ENCODE data around the gene CTDP1.

Gene CTDP1

DNA sequence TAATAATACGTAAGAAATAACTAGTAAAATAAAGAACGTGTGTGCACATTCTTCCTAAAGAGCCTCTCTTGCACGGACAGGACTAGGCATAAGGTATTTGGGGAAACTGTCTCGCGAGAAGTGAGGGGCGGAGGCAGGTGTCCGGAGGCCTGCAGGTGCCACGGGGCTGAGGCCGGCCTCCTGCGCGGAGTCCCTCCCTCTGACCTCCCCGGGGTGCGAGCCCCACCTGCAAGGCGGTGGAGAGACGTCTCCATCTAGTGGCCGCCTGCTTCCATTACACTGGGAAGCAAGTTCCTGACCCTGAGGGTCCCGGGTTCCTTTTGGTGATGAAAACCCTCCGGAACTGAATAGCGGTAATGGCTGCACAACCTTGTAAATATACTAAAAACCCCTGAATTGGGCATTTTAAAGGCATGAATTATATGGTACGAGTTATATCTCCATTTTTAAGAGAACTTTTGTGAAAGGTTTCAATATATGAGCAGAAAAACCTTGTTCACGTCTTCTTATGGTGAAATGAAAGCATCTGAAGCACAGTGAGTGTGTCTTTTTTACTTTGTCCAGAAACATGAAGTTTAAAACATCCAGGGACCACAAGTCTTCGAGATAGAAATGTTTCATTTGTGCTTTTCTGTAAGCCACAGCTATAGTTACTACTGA is 35.5 kb upstream of the CTDP1 start:
- peak; percentile 59 for DNase-seq

DNA sequence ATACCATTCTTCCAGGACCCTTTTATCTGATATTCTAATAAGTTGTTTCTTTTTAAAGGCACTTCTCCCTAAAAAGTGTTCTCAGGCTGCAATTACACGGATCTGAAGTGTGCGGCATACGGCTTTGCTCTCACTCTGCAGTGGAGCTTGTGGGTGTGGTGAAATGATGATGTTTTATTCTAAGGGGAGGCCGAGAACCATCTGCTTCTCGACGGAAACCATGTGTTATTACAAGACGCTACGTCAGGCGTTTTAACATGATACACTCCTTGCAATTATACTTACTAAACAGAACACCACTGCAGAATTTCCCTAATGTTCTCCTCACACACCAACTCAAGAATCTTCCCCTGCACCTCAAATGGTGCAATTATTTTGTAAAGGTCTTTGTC is 34.9 kb upstream of the CTDP1 start:
- DNase-seq, result no peak

DNA sequence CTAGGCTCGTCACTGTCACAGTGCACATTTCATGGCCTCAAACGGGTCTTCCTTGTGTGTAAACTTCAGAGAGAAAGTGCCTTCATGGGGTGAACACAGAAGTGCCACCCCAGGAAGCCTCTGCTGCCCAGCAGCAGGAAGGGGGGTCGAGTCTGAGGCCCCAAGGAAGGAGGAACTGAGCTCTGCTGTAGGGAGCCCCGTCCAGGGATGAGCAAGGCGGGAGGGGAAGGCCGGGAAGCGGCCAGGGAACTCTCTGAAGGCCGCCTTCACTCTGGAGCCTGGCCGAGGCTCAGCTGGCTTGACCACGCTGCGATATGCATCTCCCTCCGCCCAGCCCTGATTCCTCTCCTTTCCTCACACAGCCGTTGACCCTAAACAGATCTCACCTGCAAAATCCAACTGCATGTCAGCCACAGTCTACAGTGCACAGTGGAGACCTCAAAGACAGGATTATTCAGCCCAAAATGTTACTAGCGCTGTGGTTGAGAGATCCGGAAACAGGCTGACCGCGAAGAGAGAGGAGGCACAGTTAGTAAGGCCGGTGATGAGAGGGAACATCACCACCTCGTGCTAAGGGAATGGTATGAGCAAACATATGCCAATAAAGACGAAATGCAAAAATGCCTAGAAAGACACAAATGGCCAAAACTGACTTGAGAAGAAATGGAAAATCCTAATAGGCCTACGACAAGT is 34.2 kb upstream of the CTDP1 start:
- DNase-seq, result no peak

DNA sequence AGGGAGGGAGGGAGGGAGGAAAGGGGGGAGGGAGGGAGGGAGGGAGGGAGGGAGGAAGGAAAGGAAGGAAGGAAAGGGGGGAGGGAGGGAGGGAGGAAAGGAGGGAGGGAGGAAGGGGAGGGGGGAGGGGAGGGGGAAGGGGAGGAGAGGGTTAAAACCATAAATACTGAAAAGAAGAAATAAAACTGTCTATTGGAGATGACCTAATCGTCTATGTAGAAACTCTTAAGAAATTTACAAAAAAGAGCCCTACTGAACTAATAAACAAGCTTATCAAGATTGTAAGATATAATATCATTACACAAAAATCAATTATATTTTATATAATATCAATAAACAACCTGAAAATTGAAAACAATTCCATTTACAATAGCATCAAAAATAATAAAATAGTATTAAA is 32.3 kb upstream of the CTDP1 start:
- no peak for DNase-seq

DNA sequence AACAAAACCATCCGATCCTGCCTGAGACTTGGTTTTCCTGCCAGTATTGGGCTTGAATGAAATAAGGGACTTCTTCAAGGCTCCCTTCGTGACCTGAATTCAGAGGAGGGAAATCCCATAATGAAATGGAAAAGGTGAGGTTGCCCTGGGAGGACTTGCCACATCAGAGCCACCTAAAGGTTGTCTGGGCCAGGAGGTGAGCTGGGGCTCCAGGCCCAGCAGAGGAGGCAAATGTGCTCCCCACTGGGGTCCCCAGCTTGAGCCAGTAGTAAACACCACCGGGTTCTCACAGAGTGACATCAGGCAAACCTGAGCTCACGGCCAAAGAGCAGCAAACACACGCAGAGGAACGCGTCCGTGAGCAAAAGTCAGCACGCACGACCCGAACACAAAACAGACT is 28.6 kb upstream of the CTDP1 start:
- DNase-seq, result no peak

DNA sequence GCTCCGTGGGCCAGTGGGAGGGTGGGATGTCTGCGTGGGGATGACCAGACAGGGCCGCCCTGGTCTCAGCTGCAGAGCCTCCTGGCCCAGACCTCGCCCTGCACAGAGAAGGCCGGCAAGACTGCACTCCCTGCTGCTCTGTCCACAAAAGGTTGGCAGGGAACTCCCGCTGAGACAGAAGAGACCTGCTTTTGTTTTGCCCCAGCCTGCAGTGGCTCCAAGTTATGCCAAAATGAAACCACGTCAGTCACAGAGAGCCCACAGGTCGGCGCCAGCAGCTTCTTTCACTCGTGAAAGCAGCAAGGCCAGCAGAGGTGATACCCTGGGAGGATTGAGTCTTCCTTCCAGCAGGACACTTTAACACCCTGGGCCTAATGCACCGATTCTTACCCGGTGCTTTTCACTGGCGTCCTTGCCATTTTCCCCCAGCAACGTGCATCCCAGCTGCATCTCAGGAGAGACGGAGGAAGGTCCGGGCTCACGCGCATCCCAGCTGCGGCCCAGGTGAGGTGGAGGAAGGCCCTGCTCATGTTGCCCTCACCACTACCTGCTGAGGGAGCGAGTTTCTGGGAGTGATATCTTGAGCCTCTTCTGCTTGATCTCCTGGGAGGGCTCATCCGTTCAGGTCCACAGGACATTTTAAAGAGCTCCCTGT is 22.1 kb upstream of the CTDP1 start:
- DNase-seq, result peak; percentile 35

DNA sequence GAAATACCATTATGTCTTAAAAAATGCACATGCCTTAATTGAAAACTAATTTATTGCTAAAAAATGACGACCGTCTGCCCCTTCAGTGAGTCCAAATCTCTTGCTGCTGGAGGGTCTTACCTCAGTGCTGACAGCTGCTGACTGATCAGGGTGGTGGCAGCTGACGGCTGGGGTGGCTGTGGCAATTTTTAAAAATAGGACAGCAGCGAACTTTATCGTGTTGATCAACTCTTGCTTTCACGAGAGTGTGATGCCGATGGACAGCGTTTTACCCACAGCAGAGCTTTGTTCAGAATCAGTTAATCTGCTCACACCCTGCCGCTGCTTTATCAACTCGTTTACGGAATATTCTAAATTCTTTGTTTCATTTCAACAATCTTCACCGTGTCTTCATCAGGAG is 21.2 kb upstream of the CTDP1 start:
- no peak for DNase-seq

DNA sequence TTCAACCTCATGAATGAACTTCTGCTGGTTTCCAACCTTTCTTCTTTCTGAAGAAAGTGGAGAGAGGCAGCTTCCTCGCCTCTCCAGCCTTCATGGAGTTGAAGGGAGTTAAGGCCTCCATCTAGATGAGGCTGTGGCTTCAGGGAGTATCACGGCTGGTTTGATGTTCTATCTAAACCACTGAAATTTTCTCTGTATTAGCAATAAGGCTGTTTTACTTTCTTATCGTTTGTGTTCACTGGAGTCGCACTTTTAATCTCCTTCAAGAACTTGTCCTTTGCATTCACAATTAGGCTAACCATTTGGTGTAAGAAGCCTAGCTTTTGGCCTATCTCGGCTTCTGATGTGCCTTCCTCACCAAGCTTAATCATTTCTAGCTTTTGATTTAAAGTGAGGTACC is 19.9 kb upstream of the CTDP1 start:
- no peak for DNase-seq

DNA sequence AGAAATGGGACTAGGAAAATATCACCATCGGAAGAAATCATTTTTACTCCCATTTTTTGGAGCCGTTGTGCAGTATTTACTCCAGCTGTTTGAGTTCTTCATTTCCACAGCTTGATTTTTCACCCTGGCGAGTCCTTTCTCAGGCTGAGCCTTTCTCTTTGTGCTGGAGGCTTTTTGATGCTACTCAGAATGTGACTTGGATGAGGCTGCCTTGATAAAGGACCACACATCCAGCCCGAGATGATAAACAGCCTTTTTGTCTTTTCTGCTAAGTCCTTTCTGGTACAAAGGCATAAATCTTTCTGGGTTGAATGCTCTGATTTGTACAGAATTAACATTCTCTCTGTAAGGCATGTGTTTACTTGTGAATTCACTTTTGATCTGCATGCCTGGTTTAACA is 17.6 kb upstream of the CTDP1 start:
- no peak for DNase-seq

DNA sequence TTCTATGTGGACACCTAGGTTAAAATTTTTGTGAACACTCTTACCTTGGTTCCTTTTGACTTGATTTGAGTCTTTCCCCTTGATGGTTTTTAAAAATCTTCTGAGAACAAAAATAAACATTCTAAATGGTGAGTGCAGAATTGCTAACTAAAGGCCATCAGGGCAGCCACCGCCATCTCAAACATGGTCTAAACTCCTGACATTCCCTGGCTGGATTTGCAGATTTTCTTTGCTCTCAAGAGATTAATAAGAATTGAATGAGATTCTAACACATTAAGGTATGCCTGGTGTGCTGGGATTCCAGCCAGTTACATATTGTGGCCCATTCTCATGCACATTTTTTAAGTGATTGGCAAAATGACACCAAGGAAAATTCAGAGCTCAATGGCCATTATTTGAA is 17.2 kb upstream of the CTDP1 start:
- DNase-seq, result no peak

DNA sequence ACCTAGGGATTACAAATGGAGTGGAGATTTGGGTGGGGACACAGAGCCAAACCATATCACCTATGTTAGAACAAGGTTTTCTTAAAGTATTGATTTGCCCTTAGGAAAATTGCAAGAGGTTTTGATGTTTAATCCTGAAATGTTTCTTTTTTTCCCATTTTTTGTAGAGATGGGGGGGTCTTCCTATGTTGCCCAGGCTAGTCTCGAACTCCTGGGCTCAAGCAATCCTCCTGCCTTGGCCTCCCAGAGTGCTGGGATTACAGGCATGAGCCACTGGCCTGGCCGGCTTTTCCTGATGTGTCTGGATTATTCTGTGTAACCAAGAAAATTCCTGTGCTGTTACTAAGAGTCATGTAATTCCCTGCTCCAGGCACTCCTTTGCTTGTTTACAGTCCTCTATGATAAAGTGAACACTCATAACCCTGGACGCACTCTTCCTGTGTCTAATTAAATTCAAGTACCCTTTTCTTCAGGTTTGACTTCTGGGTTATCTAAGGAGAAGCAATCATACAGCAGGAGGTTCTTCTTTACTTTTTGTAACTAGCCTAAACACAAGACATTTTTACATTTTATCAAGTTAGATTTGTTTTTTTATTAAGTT is 15.0 kb upstream of the CTDP1 start:
- DNase-seq, result no peak

DNA sequence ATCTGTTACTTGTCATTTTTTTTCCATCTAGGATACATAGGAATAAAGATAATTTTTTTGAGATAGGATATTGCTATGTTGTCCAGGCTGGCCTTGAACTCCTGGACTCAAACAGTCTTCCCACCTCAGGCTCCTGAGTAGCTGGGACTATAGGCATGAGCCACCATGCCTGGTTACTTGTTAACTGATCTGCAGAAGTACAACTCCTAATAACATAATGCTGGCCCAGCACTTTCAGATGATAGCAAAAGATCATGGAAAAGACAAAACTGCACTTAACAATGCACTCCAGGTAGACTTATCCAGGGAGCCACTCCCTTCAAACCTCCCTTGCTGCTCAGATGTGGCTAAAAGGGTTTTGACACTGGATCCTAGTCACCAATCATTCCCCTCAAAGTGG is 11.4 kb upstream of the CTDP1 start:
- DNase-seq, result no peak

DNA sequence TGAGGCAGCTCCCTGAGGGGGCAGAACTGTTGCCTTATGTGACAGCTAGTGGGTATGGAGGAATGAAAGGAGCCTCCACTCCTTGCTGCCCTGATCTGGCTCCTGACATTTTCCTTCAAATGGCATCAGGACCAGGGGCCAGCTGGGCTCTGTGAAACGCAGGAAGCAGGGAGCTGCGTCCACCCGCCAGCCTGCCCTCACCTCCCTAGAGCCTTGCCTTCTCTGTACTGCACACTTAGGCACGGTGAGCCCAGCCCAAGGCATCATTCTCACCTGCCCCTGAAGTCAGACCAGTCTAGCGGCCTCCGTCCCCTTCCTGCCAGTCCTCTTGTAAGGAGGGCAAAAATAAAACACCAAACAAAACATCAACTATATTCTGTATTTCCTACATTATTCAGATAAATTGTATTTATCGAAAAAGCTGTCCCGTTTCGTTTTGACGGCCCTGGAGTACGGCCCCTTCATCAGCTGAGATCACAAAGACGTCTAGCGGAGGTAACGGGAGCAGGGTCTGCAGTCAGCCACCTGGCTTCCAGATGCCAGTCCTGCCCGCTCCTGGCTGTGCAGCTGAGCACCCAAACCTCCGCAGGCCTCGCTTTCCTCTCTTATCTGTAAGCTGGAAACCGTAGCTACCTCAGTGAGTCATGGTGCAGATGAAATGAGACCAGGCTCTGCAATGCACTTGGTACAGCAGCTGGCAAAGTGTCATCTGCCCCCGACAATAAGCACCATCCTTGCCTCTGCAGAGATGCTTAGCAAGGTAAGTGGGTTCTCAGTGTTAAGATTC is 6.9 kb upstream of the CTDP1 start:
- no peak for DNase-seq

DNA sequence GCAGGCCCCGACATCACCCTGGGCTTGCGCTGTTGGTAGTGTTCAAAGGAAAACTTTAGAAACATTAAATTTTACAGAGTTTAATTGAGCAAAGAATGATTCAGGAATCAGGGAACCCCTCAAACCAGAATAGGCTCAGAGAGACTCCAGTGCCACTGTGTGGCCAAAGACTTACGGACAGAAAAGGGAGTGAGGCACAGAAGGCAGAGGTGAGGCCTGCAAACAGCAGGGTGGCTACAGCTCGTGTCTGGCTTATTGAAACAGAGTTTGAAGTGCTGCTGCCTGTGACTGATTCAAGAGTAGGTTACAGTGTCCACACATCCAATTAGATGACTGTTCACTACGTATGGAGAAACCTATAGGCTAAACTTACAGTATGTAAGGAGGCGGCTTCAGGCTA is 2.4 kb upstream of the CTDP1 start:
- no peak for DNase-seq

DNA sequence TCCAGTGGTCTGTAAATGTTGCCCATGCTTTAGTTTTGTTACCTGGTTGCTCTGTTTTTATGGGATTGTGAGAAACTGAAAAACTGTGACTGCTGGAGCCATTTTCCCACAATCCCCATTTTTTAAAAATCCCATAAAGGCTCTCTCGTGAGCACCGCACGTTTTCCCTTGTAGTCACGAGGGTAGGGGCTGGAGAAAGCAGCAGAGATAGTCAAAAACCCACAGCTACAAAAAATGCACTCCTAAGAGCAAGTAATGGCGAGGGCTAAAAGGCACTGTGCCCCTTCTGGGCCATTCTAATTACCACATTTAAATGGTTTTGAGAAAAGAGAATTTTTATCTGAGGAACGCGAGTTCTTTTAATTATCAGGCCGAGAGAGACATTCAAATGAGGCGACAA is 1.8 kb upstream of the CTDP1 start:
- no peak for DNase-seq

DNA sequence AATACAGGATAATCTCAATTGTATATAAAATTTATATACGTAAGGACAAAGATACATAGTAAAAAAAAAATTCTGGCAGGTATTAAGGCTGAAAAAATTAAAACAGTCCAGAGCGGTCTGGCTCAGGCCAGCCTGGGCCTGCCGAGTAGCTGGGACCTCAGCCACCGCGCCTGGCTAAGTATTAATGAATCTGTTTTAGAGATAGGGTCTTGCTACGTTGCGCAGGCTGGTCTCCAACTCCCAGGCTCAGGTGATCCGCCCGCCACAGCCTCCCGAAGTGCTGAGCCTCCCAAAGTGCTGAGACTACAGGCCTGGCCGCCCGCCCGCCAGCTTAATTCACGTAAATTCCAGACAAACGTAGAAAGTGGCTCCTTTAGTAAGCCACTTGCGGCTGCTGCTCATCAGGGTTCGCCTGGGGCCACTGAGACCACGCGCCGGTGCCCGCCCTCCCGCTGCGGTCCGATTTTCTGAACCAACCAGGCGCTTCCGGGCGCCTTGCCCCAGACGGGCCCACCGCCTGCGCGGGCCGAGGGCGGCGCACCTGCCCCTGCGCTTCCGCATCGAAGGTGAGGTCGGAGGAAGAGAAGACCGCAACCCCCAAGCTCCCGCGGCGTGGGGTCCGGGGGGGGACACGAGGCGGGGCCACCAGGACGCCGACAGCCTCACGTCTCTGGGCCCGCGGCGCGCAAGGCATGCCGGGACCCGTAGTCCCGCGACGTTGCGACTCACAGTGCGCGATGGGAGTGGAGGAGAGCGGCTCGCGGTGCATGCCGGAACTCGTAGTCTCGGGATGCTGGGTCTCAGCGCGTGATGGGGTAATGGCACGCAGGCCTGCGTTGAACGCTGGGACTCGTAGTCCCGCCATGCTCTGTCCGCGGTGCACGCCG is 695 bp upstream of the CTDP1 start:
- peak; percentile 98 for DNase-seq

DNA sequence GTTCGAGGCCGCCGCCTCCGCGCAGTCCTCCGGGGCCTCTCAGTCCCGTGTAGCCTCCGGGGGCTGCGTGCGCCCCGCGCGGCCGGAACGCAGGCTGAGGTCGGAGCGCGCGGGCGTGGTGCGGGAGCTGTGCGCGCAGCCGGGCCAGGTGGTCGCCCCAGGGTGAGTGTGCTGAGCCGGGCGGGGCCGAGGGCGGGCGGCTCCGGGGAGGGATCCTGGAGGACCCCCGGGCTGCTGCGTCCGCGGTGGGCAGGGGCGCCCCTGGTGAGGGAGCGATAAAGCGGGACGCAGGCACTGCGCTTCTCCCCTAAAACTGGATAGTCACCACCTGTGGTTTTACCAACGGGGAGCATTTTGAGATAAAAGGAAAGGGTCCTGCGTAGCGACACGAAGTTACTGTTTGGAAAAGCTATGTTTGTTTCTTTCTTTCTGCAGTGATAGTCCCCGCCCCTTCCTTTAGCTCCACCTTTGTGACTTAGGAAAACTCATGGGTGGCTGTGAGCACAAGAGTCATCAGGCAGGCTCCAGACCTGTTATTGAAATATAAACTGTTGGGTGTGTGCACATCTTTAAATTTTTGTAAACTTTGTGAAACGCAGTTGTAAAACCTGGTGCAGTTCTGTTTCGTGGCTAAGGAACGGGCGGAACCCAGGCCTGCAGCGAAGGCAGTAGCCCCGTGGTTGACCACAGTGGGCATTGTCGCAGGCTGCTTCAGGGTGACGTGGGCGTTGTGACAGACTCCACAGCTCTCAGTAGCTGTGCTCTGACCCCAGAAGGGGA is 687 bp downstream of the CTDP1 start:
- DNase-seq, result no peak

DNA sequence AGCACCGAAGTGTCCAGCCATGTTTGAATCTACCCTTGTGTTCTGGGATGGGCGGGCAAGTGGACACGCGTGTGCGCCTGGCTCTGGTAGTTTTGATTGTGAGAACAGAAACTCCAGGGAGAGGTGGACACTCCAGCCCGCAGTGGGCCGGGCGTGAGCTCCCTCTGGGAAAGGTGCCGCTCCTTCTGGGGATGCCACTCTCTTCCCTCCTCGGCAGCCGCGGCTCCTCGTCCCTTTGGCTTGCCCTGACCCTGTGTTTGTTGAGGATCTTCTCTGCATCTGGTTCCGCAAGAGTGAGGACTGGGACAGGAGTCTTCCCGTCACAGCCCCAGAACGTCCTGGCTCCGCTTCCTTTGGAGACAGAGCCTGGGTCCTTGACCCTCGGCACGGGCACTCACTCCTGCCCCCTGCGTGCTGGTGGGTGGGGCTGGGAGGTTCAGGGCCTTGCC is 1.3 kb downstream of the CTDP1 start:
- DNase-seq, result no peak

DNA sequence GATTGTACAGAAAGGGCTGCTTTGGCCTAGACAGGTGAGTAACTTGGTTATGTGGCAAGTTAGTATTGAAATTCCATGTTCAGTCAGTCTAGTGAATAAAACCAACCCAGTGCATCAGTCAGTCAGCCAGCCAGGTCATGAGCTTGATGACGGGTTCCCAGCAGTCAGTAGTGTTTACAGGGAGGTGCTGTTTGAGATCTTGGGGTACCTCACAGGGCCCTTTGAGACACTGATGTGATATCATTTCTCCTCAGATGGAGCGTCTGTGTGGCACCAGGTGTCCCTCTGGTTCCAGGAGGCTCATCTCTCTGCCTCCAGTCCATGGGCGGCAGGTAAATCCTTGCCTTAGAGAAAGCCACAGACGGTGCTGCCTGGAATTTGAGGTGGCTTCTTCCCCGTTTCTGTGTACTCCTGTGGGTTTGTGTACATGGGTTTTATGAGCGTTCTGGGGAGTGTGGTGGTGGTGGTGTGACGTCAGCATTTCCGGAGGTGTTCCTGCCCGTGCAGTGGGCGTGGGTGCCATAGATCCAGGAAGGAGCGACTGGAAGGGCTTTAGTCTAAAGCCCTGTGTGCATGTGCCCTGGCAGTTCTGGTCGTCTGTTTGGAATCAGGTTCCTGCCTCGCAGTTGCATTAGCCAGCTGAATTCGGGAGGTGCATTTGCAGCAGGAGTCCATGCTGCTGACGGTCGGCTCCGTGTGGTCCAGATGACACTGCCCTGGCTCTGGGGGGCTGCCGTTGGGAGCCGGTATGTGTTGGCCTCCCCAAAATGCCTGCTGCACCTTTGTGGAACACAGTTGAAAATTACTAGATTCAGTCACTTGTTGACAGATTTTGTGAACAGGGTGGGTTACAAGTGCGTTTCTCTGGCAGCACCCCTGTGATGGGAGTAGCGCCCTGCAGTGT is 2.1 kb downstream of the CTDP1 start:
- no peak for DNase-seq

DNA sequence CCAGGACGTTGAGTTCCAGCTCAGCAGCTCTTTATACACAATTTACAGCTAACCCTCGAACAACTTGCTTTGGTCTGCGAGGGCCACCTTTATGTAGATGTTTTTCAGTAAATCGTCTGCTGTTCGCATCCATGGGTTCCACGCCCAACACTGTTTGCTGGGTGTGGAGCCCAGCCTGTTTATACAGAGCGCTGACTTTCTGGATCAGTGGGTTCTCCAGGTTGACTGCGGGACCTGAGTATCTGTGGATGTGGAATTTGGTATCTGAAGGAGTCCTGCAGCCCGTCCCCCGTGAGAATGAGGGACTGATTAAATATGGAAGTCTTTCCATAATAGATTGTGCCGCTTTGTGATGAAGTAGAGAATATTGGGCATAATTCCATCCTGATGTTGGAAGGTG is 2.9 kb downstream of the CTDP1 start:
- DNase-seq, result no peak
